HEK293T (cell line): Measurements from ENCODE around the gene CRIM1.
A peak's percentile ranks its signal among the peaks of the same experiment; 100 is the strongest.

ENCODE experiments used
- CTCF ChIA-PET: fragments of 350-600 bp; formaldehyde crosslinking; extraction: SDS; loops from one replicate; lab custom pipeline; 2021; ENCODE audit warnings: antibody characterized with exemption, inconsistent platforms; lab: Yijun Ruan, JAX
- POLR2A ChIA-PET: fragments of 350-600 bp; formaldehyde crosslinking; extraction: SDS; loops from one replicate; lab custom pipeline; 2020; ENCODE audit warnings: antibody characterized with exemption, inconsistent platforms; lab: Yijun Ruan, JAX
- DNase-seq: peaks from one replicate; pipeline ENCODE4 v3.0.0; 2012; ENCODE audit warnings: mixed read lengths; ENCODE audit errors: extremely low spot score
- ARNT ChIP-seq: fragments of 450-650 bp; IDR thresholded peaks from 2 replicates; pipeline ENCODE4 v1.6.1; 2017; ENCODE audit warnings: mild to moderate bottlenecking
- BHLHE40 ChIP-seq: fragments of 450-650 bp; IDR thresholded peaks from 2 replicates; pipeline ENCODE4 v1.6.1; 2016; ENCODE audit warnings: mild to moderate bottlenecking, moderate library complexity, borderline replicate concordance
- CTBP1 ChIP-seq: fragments of 450-650 bp; IDR thresholded peaks from 2 replicates; pipeline ENCODE4 v1.6.1; 2016; ENCODE audit warnings: borderline replicate concordance
- ELF4 ChIP-seq: fragments of 450-650 bp; IDR thresholded peaks from 2 replicates; pipeline ENCODE4 v1.6.1; 2017; ENCODE audit warnings: antibody characterized with exemption
- FOXA1 ChIP-seq: fragments of 450-650 bp; IDR thresholded peaks from 2 replicates; pipeline ENCODE4 v1.6.1; 2016; ENCODE audit warnings: mild to moderate bottlenecking
- FOXK2 ChIP-seq: fragments of 450-650 bp; IDR thresholded peaks from 2 replicates; pipeline ENCODE4 v1.6.1; 2016; ENCODE audit warnings: mild to moderate bottlenecking
- FOXM1 ChIP-seq: fragments of 450-650 bp; IDR thresholded peaks from 2 replicates; pipeline ENCODE4 v1.6.1; 2017; ENCODE audit warnings: mild to moderate bottlenecking, borderline replicate concordance
- HDGF ChIP-seq: fragments of 450-650 bp; IDR thresholded peaks from 2 replicates; pipeline ENCODE4 v1.6.1; 2017; ENCODE audit warnings: antibody characterized with exemption, borderline replicate concordance
- L3MBTL2 ChIP-seq: fragments of 450-650 bp; conservative IDR thresholded peaks from 2 replicates; pipeline ENCODE4 v1.6.1; 2016; ENCODE audit warnings: mild to moderate bottlenecking
- LEF1 ChIP-seq: fragments of 450-650 bp; IDR thresholded peaks from 2 replicates; pipeline ENCODE4 v1.6.1; 2017; ENCODE audit warnings: mild to moderate bottlenecking, borderline replicate concordance
- NFRKB ChIP-seq: fragments of 450-650 bp; IDR thresholded peaks from 2 replicates; pipeline ENCODE4 v1.6.1; 2016; ENCODE audit warnings: mild to moderate bottlenecking, moderate library complexity
- SP1 ChIP-seq: fragments of 450-650 bp; IDR thresholded peaks from 2 replicates; pipeline ENCODE4 v1.6.1; 2017
- SUZ12 ChIP-seq: fragments of 450-650 bp; IDR thresholded peaks from 2 replicates; pipeline ENCODE4 v1.6.1; 2016; ENCODE audit warnings: mild to moderate bottlenecking
- TARDBP ChIP-seq: fragments of 450-650 bp; IDR thresholded peaks from 2 replicates; pipeline ENCODE4 v1.6.1; 2016
- ZNF384 ChIP-seq: fragments of 450-650 bp; IDR thresholded peaks from 2 replicates; pipeline ENCODE4 v1.6.1; 2016
- TF ChIP-seq, protein P1 (sequence below): fragments of 450-650 bp; IDR thresholded peaks from 2 replicates; pipeline ENCODE4 v1.6.1; 2016

CRIM1 gene

DNA sequence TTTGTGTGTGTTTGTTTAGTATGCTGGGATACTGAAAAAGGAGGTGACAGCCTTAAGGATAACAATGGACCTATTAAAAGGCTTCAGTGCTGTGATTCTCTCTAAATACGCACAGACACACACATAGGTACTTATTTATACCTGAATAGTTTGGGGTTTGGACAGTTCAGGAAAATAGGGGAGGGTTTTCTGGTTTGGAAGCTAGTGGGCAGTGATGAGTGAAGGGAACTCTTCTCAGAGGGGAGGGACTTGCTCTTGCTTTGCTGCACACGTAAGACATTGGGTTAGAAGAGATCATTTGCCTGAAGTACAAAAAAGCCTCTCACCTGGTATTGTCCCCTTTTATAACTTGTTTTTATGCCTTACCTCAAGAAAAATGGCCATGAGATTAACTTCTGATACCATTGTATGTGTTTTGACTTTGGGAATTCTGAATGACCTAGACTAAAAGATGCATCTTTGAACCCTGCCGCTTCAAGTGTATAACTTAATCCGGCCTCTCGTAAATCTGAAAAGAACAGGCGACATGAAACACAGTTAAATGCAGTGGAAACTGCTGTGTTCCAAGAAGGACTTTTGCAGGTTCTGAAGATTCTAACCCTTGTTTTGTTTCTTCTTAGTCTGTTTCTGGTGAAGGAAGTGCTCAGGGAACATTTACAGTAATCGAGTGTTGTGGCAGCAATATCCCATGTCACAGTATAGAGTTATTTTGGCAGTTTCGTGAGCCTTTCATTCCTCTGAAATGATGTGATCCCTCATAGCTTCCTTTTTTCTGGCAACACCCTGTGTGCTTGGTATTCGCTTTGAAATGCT lies 2.5 kb downstream of the CRIM1 start:
- TF ChIP-seq NFRKB, result no peak
- TF ChIP-seq, protein P1, sequence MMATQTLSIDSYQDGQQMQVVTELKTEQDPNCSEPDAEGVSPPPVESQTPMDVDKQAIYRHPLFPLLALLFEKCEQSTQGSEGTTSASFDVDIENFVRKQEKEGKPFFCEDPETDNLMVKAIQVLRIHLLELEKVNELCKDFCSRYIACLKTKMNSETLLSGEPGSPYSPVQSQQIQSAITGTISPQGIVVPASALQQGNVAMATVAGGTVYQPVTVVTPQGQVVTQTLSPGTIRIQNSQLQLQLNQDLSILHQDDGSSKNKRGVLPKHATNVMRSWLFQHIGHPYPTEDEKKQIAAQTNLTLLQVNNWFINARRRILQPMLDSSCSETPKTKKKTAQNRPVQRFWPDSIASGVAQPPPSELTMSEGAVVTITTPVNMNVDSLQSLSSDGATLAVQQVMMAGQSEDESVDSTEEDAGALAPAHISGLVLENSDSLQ, result peak; percentile 70
- peak; percentile 44 for DNase-seq
- ChIA-PET CTCF (interaction anchor here (0.6 to 1.6 kb wide), 6 partner anchors 9 to 581 kb away, joined by 3 to 5 read pairs (median 3); no protein-coding TSS in a partner anchor), POLR2A (interaction anchor here (0.7 to 2.0 kb wide), 2 partner anchors 10 to 15 kb away, joined by 3 to 5 read pairs; no protein-coding TSS in a partner anchor)

DNA sequence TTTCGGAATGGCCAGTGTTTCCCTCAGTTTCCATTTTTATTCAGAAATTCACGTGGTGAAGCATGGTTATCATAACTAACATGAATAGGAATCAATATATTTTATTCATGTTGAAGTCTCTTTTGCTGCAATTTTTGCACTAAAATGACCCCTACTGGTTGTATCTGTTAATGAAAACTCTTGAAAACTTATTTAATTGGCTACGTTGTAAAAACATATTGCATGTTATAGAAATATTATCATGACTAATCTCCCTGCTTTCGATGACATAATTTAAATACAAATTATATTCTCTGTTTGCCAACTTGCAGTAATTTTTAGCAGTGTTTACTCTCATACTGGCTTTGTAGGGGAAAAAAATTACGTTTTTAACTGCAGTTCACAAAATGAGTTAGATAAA lies 3.5 kb downstream of the CRIM1 start:
- TF ChIP-seq ZNF384 (no peak), NFRKB (no peak), SUZ12 (no peak), CTBP1 (no peak), BHLHE40 (no peak), LEF1 (no peak), ARNT (no peak), ELF4 (no peak), FOXK2 (no peak), HDGF (no peak), FOXM1 (no peak)
- TF ChIP-seq, protein P1, result no peak
- CTCF ChIA-PET, result interaction anchor here (1.6 kb wide), 1 partner anchor 12 kb away, joined by 3 read pairs; no protein-coding TSS in a partner anchor
- POLR2A ChIA-PET, result no interaction called here
- DNase-seq, result no peak

DNA sequence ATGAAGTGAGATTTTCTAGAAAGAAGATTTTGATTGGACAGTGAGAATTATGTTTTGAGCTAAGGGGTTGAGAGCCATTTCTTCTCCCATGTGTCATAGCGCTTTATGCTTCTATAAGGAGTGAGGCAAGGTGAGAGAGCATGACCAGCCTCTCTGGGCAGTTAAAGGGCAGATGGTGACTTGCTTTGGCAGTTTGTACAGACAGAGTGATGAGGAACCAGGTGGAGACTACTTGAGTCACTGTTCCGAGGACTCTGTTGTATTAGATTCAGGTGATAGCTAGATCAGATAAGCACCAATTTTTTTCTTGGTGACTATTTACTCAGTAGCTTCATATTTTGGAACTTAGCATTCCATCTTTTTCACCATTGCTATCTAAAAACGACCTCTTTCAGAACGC lies 4.5 kb downstream of the CRIM1 start:
- DNase-seq, result no peak
- ChIA-PET POLR2A (no interaction called here), CTCF (no interaction called here)
- TF ChIP-seq NFRKB (no peak), ARNT (no peak), BHLHE40 (no peak), L3MBTL2 (no peak), FOXM1 (no peak), SUZ12 (no peak), LEF1 (no peak), FOXA1 (no peak), ZNF384 (no peak), CTBP1 (no peak), SP1 (no peak), HDGF (no peak)
- TF ChIP-seq, protein P1, result no peak

DNA sequence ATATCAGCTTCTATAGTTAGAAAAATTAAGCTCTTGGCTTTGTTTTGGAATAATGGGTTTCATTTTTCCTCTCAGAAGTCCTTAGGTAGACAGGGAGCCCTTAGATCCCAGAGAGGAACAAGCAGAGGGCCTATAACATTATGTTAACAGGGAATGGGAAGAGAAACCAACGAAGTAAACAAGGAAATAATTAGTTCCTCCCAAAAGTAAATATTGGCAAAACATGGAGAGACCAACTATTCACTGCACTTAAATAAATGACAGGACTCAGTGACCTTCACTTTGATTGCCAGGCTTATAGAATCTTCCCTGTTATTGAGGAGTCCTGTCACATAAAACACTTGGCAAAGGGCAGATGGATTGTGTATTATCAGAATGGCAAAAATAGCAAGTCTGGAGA lies 5.3 kb downstream of the CRIM1 start:
- no peak for DNase-seq
- POLR2A ChIA-PET, result no interaction called here
- CTCF ChIA-PET, result no interaction called here
- TF ChIP-seq FOXK2 (no peak), HDGF (no peak), BHLHE40 (no peak), SUZ12 (no peak), CTBP1 (no peak), TARDBP (no peak), LEF1 (no peak), FOXM1 (no peak), SP1 (no peak), NFRKB (no peak), ARNT (no peak), L3MBTL2 (no peak), ELF4 (no peak), ZNF384 (no peak), FOXA1 (no peak)
- TF ChIP-seq, protein P1, result no peak

DNA sequence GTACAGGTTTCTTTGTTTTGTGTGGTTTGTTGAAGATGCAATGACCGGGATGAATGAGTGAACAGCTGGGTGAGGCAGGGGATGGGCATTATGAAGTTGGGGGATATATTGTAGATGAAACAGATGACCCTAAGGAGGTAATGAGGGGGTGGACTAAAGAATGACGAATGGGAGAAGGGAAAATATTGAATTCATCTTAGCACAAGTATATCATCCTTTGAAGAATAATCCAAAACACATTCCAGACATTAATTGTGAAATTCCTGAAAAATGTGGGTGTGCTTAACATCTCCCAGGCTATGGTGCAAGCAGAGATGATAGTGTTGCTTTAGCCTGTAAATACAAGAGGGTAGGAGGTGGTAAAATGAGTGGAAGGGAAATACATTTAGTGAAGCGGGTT lies 5.8 kb downstream of the CRIM1 start:
- TF ChIP-seq FOXM1, result no peak
- no peak for TF ChIP-seq CTBP1
- no peak for TF ChIP-seq TARDBP
- TF ChIP-seq ARNT, result no peak
- TF ChIP-seq, protein P1, result no peak
- TF ChIP-seq ELF4, result no peak
- TF ChIP-seq SP1, result no peak
- no peak for TF ChIP-seq SUZ12
- no peak for TF ChIP-seq LEF1
- no peak for TF ChIP-seq BHLHE40
- TF ChIP-seq NFRKB, result no peak
- CTCF ChIA-PET, result no interaction called here
- DNase-seq, result no peak
- POLR2A ChIA-PET, result no interaction called here
